NK-92 (cell line): ENCODE results near the gene CFAP43.
"Not testable (repeated sequence)": the region's sequence is repeated elsewhere in the genome, so short reads cannot be mapped to it uniquely, and the experiment has no call there.

ENCODE experiments used
- DNase-seq: peaks from one replicate; lab custom pipeline; 2025; ENCODE audit not compliant: unreplicated experiment; lab: John Stamatoyannopoulos, UW

Gene CFAP43

DNA sequence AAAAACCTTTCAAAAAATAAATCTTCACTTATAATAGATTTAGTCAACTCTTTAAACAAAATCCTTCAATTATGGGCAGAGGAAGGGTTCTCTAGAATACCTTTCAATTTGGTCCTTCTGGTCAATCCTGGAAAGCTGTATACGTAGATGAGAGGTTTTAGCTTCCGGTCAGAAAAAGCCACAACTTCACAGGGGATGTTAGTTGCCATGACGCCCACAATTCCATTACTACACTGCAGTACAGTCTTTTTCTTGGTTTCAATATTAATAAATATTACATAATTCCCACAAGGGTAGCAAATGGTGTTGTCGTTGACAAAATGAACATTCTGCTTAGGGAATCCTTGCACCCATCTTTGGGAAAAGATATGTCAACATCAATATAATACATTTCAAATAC is 1.7 kb downstream of the CFAP43 start:
- no peak for DNase-seq

DNA sequence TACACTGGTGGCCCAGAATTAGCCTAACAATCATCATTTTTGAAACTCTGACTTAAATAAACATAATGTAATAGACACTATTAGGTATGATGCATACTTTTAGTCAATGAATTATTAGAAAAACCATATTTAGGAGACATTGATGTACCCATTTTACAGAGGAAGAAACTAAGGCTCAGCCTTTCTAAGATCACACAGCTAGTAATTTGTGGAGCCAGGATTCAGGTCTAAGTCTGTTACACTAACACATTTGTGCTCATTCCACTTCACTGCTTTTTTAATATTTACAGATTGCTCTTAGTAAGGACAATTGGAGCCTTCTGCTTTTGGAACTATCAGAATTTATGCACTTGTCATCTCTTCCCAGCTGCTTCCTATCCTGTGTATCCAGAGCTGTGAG is 8.9 kb downstream of the CFAP43 start:
- DNase-seq = no peak

DNA sequence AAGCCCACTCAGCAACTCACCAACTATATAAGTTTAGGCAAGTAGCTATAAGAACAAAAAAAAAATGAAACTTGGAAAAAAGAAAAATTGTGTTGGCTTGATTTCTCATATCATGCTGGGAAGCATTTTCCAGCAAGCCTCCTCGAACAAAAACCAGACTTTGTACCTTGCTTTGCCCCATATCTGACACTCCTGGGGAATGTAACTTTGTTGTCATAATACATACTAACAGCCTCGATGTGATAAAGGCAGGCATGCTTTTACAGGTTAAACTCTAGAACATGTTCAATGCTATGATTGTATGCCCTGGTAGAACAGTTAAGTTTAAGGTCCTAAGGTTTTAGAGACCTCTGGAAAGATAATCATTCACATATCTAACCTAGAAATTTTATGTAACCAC is 11.6 kb downstream of the CFAP43 start:
- DNase-seq = no peak

DNA sequence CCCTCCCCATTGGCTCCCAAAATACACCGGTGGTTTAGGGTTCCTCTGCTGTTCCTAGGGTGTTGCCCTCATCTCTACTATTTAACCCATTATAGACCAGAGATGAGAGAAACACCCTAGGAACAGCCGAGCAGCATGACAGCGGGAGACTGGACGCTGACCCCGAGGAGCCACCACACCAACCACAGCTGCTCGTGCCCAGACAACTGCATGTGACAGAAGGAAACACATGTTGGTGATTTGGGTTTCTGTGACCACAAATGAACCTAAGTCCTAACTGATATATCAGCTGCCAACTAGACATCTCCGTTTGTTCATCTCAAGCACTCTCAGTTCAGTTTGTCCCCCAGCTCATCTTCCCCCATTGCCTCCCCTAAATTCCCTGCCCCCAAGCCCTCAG is 13.4 kb downstream of the CFAP43 start:
- DNase-seq = no peak

DNA sequence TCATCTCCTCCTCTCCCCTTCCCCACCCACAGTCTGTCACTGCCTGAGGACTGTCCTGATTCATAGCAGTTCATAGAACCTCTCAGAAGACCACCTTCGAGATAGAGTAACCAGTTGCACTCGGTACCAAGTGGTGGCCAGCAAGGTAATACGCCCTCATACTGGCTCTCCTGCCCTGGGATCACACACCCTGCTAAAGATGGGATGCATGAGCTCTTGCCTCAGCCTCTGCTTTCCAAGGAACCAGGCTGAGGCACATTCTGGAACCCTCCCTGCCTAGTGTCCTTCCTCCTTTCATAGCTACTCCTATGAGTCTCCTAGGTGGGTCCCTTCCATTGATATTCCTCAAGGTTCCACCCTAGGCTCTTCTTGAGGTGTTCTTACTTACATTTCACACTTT is 15.5 kb downstream of the CFAP43 start:
- no peak for DNase-seq

DNA sequence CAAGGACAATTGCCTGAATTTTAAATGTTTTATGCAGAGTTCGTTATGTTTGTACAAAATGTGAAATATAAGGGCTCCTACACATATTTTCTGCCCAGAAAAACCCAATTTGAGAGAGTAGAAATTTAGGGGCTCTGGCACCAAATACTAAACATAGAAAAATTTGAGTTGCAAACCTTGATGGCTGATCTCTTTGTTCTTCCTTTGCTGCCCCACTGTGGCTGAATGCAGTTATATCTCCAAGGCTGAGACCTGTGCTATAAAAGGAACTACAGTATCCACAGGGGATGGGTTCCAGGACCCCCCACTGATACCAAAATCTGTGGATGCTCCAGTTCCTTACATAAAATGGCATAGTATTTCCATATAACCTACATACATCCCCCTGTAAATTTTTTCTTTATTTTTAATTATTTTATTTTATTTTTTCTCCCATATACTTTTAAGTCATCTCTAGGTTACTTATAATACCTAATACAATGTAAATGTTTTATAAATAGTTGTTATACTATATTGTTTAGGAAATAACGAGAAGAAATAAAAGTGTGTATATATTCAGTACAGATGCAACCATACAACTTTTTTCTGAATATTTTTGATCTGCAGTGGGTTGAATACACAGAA is 22.5 kb downstream of the CFAP43 start:
- DNase-seq = no peak

DNA sequence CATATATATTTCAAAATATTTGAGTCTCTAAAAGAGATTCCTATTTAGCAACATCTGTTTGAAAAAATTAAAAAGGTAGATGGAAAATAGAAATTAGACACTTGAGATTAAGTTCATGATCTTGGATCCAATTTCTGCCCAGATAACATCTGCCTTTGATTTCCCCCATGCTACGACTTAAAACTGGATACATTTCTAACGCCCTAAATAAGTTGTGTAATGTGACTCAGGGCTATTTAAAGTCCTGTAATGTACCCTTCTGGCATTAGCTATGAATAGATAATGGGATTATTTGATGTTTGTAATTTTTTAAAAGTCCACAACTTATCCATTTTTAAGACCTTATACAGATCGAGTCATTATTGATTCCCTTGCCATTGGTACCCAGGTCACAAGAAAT is 23.4 kb downstream of the CFAP43 start:
- no peak for DNase-seq

DNA sequence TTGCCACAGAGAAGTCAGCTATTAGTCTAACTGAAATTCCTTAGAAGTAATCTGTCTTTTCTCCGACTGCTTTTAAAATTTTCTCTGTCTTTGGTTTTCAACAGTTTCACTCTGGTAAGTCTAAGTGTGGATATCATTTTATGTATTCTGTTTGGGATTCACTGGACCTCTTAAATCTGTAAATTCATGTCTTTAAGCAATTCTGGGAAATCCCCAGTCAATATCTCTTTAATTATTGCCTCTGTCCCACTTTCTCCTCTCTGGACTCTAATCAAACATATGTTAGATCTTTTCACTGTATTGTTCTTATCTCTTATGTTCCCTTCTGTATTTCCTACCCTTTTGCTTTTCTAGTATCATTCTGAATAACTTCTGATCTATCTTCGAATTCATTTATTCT is 29.9 kb downstream of the CFAP43 start:
- no peak for DNase-seq

DNA sequence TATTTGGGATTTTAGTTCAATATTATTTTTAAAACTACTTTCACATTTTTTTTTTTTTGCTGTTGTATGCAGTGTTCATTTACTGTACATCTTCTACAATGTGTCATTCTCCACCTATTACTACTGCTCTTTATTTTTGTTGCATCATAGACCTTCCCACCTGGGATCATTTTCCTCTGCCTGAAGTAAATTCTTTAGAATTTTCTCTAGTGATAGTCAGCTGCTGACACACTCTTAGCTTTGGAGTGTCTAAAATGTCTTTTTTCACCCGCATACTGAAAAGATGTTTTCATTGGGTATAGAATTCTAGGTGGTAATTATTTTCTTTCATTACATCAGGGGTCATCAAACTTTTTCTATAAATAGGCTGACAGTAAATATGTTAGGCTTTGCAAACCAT is 30.5 kb downstream of the CFAP43 start:
- DNase-seq = no peak

DNA sequence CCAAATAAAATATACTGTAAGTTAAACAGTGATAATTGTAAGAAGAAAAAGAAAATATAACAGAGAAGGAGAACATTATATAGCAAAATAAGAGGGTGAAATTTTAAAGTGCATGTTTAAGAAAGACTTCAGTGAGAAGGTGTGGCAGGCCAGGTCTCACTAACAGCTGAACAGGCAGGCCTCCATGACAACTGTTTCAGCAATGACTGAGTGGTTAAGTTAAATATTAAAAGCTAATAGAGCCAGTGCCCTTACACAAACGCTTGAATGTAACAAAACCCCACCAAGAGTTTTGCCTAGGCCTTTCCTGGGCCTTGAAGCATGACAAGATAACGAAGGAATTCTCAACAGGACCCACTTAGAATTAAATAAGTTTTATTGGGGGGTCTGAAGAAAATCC is 32.6 kb downstream of the CFAP43 start:
- DNase-seq = no peak

DNA sequence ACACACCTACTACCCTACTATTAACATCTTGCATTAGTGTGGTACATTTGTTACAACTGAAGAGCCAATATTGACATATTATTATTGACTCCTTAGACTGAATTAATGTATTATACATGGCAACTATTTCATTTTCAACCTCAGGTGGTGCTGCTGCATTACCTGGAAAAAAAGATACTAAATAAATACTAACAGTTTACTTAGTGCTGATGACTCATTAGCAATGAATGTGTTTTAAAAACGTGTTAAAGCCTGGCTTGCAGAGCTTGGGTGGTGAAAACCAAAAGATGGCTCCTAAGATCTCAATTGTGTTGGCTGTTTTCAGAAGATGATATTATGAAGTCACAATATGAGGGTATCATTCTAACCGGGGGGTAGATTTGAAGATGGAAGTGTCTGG is 34.8 kb downstream of the CFAP43 start:
- no peak for DNase-seq

DNA sequence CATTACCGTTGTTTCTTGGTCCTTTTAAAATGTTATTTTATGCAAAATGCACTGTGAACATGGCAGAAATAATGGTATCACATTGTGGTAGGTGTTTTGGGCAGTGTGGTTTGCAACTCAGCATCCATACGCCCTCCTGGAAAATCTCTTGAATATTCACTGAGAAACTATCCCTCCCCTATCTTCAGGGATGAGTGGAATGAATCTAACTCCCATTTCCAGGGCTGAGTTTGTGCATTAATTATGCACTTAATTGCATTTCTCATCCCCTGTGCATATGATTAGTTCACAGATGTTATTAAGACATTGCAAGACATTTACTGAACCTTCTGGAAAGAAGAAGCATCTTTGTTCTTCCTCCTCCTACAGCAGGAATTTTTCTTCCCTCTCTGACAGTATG is 36.5 kb downstream of the CFAP43 start:
- DNase-seq = no peak

DNA sequence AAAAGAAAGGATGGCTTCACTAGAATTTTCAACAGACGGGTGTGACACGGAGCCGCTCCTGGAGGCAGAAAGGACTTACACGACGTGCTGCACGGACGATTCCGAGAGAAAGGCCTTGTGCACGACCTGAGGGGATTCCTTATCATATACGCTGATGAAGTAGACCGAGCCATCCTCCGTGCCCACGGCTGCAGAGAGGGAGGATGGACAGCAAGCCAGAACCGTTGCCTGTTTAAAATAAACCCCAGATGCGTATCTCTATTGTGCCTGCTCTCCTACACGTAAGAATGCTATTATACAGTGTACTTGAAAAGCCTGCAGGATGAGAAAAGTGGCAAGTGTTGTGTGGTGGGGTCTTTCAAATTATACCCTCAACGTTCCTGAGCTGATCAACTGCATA is 38.4 kb downstream of the CFAP43 start:
- DNase-seq = no peak

DNA sequence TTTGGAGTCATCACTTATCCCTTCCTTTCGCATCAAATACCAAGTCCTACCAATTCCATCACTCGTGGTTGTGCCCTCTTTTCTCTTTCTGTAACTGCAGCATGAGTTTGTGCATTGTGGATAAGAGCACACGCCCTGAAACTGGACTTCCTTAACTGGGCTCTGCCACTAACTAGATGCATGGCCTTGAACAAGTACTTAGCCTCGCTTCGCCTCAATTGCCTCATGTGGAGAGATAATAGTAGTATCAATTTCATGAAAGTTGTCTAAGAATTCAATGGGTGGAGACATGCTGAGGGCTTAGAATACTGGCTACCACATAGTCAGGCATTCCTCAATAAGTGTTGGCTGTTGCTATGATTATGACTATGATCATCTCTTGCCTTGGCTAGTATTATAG is 41.5 kb downstream of the CFAP43 start:
- DNase-seq = no peak

DNA sequence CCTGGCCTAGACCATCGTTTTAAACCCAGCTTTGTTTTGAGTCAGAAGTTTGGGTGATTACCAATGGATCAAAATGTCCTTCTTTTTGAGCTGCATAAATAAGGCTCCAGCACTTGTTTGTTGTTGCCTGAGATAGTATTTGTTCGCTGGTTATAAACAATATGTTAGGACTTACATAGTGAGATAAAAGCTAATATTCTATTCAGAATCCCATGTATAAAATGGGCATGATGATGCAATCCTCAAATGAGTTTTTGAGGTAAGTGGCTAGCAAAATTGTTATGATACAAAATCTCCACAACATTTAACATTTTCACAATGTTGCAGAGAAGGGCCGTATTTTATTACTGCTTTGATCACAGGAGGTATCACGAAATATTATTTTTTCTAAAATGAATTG is 48.5 kb downstream of the CFAP43 start:
- DNase-seq = no peak

DNA sequence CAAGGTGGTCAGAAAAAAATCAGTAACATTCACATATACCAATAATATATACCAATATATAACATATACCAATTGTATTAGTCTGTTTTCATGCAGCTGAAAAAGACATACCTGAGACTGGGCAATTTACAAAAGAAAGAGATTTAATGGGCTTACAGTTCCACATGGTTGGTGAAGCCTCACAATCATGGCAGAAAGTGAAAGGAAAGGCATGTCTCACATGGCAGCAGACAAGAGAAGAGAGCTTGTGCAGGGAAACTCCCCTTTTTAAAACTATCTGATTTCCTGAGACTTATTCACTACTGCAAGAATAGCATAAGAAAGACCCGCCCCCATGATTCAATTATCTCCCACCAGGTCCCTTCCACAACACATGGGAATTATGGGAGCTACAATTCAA is 58.0 kb downstream of the CFAP43 start:
- not testable (repeated sequence) for DNase-seq

DNA sequence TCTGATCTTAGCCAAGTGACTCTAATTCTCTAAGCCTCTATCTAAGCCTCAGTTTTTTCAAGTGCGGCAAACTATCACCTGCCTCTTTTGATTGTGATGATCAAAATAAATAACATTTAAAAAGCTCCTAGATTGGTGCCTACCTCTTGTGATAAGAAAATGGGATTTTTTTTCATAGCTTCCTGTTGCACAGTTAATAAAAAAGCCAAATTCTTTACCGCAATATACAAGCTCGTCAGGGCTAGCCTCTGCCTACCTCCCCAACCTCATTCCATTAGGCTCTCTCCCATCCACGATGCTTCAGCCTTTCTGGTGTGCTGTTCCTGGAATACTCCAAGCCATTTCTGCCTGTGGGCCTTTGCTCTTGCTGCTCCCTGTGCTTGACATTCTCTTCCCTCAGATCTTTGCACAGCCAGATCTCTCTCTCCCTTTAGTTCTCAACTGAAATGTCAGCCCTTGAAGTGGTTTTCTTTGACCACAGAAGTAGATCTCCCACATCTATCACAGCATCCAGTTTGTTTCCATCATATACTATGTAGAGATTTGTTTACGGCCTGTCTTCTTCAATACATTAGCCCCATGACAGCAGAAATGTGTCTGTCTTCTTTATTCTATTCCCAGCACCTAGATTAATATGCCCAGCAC is 61.4 kb downstream of the CFAP43 start:
- DNase-seq = no peak

DNA sequence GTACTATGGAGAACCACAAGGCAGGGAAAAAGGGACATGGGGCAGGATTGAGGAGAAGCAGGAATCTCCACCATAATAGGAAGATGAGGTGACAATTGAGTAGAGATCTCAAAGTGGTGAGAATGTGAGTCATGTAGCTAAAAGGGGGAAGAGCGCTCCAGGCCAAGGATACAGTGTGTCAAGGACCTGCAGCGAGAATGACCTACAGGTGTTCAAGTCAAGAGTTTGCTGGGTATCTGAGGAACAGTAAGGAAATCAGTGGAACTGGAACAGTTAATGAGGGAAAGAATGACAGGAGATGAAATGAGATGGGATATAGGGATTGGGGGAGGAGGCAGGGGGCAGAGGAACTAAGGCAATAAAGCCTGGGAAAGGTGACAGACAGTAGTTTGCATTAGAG is 76.6 kb downstream of the CFAP43 start:
- DNase-seq = no peak

DNA sequence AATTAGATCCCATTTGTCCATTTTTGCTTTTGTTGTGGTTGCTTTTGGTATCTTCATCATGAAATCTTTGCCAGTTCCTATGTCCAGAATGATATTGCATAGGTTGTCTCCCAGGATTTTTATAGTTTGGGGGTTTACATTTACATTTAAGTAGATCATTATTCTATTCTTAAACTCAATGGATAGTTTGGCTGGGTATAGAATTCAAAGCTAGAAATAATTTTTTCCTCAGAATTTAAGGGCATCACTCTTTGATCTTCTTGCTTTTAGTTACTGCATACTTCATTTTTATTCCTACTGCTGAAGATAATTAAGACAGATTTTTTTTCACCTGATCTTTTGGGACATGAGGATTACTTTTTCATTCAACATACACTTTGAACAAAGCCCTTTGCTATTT is 80.4 kb downstream of the CFAP43 start:
- no peak for DNase-seq

DNA sequence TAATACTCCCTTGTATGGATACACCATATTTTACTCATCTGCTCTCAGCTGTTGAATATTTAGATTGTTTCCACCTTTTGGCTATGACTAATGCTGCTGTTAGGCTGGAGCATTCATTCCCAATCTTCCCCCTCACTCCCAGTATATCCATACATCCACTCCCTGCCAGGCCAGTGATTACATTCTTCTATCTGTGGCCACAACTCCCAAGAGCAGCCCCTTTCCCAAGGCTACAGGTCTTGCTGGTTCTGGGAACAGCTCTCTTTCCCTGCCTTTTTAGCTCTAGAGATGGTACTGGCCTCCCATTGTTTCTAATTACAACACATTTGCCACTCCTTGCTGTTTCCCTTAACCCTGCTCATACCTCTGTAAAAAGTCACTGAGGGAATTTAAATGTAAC is 82.0 kb downstream of the CFAP43 start:
- DNase-seq = no peak

DNA sequence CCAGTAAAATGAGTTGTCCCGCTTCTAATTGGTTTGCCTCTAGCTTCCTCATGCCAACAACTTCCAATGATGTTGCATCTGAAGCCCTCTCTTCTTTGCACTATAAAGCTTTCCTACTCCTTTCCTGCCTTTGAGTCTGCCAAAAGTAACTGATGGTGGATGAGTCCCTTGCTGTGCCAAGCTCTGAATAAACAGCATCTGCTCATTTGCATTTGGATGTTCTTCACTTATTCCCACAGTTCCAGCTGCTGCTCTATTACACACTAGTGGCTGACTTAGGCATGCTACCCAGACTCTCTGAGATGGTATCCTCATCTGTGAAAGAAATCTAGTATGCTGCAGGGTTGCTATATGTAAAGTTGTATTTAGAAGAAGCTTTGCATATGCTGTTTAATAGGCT is 85.3 kb downstream of the CFAP43 start:
- no peak for DNase-seq

DNA sequence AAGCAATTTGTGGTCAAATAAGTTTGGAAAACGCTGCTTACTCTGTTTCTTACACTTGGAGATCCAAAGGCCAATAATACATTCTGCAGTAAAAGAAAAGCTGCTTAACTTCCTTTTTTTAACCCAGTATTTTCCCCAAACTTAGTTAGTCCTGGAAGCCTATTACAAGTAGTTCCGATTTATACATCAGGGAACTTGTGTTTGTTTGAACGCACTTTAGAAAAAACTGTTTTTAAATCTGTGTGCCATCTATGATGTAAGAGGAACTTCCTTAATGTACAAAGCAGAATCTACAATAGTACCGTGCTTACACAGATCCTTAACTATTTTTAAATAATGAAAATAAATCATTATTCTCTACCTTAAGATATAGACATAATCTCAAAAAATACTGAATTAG is 87.2 kb downstream of the CFAP43 start:
- DNase-seq = no peak

DNA sequence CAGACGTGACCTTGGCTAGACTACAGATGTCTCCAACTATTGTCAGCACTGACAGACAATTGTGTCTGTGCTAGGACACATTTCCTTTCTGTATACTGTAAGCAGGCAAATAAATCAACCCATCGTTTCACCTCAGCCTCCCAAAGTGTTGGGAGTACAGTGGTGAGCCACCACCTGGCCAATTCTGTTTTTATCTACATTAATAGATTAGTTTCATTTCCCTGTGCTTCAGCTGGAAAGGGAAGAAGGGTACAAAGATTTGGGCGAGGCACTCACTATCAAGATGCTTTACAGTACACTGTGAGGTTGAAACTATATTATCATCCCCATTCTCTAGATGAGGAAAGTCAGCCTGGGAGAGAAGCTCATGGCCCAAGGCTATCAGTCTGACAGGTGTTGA is 88.3 kb downstream of the CFAP43 start:
- DNase-seq = no peak
